GM21381 (cell line): ENCODE results near the gene HSPB7.
"Not testable (repeated sequence)": the region's sequence is repeated elsewhere in the genome, so short reads cannot be mapped to it uniquely, and the experiment has no call there.

ENCODE experiments used
- ATAC-seq: cut with Tn5 transposase; IDR thresholded peaks from one replicate; pipeline ENCODE4 v1.9.1; 2021; ENCODE audit warnings: mild to moderate bottlenecking, moderate library complexity; ENCODE audit not compliant: unreplicated experiment

The HSPB7 gene

DNA sequence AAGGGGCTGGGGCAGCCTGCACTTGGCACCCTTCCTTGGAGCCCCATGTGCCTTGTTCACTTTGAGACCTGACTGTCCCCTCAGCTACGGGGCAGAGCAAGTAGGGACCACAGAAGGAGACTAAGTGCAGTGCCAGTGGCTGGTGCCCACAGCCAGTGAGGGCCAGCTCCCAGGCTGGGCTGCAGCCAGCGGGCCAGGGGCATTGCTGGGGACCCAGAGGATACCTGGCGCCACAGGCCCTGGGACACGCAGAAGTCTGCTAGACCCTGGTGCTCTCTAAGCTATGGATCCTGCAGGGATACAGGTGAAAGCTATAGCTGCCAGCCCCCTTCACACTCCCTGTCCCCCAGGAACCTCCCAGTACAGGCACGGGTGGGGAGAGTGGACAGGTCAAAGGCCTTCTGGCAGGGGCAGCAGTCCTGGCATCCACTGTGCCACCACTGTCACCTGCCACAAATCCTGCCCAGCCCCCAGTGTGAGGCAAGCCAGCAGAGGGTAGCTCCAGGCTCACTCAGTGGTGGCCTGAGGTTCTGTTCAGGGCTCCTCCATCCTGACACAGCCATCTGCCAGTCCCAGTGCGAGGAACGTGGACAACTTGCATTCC is 5.3 kb upstream of the HSPB7 start:
- ATAC-seq = no peak

DNA sequence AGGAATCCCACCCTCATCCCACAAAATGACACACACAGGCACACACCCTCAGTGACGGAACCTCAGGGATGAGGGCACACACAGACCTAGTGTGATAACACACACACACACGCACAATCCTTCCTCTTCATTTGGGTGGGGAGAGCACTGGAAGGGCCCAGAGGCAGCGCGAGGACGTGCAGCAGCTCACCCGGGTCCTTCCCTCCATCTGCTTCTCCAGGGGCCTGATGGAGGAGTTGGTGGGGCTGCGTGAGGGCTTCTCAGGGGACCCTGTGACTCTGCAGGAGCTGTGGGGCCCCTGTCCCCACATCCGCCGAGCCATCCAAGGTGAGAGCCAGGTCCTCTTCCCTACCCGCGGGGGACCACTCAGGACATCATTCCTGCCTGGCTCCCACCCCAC is 4.5 kb upstream of the HSPB7 start:
- ATAC-seq = no peak

DNA sequence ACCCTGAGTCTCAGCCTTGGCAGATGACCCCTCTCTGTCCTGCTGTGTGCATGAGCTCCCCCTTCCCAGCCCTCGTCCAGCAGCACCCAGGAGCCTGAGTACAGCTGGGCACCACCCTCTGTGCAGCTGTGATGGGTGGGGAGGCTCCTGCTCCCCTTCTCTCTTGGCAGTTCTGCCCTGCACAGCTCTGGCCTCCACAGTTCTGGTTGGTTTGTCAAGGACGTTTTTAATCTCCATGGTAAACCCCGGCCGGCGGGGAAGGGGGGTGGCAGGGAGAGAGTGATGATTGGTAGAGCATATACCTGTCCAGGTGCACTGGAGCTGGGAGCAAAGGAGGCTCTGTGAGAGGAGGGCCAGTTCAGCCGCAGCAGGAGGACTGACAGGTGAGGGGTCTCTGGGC is 3.8 kb upstream of the HSPB7 start, which contains the start of gene CLCNKA:
Gene CLCNKA (plus strand): TSS at position 356 of the 400 bp plus-strand sequence. CDS start 584 bp downstream, outside the sequence.
- ATAC-seq = no peak

DNA sequence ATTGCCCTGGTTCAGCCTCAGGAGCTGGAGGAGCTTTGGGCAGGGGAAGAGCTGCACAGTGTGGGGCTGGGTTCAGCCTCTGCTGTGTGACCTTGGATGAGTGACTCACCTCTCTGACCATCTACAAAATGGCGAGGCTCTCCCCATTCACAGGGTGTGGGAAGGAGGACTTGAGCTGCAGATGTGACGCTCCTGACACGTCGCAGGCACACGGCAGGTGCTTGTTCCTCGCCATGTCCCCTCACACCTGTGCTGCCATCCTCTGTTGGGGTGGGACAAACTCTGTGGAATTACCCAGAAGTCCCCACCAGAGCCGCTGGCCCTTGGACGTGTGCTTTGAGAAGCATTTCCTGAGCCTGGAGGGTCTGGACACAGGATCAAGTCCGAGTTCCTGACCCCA is 3.0 kb upstream of the HSPB7 start:
- not testable (repeated sequence) for ATAC-seq

DNA sequence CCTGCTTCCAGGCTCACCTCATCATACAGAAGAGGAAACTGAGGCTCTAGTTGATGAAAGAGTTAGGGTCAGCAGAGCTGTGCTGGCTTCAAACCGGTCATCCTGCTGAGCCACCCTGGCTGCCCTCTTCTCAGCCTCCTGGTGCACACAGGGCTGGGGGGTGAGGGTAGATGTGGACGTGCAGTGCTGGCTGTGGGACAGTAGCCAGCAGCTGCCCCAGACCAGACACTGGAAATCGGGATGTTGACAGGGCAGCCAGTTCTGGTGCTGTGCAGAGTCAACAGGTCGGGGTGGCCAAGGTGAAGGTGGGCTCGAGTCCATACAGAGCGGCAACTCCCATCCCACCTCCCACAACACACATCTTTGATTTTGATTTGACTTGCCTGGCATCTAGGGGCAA is 2.5 kb upstream of the HSPB7 start:
- ATAC-seq = no peak

DNA sequence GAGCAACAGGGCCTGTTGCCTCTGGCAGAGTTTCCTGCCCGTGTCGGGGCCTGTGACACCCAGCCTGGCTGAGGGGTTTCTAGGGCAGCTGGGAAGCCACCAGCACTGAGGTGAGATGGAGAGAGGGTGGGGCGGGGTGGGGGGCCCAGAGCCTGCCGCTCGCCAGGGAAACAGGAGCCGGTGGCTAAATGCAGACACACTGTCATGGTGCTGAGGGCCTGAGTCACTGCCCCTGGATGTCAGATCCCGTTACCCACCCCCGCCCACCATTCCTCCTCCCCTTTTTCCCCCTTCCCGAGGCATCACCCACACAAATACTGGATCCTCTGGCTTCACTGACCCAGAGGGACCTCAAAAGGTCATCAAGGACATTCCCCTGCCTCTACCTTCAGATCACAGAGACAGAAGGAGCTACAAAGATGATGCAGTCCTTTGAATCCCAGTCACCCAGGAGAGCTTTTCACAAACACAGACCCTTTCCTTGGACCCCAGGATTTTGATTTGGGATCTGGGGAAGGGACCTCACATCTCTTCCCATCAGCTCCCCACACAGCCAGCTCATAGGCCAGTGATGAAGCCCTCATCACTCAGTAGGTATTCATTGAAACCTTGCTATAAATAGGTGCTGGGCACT is 1.9 kb upstream of the HSPB7 start:
- no peak for ATAC-seq

DNA sequence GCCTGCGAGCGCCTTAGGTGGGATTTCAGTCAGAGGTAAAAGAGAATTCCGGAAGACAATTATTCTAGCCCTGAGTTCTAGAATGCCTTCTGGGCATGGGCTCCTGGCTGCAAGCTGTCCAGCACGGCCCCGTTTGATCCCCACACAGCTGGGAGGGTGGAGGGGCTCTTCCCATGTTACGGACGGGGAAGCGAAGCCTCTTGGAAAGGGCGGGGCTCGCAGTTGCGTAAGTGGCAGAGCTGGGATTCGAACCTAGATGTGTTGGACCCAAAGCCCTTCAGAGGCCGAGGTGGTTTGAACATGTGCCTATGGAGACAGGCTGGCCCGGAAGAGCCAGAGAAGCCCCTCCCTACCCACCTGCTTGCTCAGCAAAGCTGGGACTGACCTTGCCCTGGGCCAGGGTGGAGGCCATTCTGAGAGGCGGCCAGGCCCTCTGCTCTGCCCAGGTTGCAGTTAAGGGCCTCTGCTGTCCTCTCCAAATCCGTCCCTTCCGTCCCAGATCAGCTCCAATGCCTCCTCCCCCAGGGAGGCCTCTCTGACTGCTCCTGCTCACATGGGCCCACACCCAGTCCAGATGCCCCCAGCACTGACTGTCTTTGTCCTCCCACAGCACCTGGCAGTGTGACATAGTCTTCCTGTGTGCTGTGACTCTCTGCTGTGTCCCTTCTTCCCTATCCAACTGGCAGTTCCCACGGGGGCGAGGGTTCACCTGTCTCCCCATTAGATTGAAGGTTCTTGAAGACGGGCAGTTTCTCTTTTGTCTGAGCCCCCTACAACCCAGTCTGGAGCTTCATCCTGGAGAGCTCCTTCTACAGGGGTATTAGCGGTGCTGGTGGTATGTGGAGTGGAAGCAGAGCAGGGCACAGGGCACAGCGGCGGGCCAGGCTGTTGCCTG is 1.2 kb upstream of the HSPB7 start:
- no peak for ATAC-seq

DNA sequence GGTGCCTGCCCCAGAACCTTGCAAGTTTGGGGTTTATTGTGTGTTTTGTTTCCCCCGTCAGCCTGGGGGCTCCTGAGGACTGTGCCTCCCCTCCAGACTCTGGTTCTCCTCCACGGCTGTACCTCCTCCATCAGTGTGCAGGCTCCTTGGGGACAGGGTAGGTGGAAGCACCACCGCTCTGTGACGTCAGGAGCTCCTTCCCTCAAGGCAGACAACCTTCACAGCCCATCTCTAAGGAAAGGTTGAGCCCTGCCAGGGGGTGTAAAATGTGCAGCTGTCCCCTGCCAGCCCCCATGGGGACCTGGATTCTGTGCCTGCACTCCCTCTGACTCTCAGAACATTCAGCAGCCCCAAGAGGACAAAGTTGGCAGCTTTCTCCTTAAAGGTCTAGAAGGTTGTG is 465 bp upstream of the HSPB7 start:
- ATAC-seq = no peak

DNA sequence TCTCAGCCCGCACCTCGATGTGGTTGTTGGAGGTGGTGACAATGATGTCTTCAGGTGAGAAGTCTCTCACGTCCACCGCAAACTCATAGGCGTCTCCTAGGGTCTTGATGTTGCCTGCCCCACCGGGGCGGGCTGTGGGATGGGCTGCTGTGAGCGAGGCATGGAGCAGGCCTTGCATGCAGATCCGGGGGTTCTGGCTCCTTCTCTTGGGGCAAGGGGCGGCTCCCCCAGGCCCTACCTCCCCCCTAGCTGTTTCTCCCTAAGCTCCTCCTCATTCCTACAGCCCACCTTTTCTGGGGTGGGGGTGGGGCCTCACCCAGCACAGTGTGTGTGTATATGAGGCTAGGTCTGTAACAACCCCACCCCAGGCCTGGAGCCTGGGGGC is 775 bp downstream of the HSPB7 start:
- no peak for ATAC-seq

DNA sequence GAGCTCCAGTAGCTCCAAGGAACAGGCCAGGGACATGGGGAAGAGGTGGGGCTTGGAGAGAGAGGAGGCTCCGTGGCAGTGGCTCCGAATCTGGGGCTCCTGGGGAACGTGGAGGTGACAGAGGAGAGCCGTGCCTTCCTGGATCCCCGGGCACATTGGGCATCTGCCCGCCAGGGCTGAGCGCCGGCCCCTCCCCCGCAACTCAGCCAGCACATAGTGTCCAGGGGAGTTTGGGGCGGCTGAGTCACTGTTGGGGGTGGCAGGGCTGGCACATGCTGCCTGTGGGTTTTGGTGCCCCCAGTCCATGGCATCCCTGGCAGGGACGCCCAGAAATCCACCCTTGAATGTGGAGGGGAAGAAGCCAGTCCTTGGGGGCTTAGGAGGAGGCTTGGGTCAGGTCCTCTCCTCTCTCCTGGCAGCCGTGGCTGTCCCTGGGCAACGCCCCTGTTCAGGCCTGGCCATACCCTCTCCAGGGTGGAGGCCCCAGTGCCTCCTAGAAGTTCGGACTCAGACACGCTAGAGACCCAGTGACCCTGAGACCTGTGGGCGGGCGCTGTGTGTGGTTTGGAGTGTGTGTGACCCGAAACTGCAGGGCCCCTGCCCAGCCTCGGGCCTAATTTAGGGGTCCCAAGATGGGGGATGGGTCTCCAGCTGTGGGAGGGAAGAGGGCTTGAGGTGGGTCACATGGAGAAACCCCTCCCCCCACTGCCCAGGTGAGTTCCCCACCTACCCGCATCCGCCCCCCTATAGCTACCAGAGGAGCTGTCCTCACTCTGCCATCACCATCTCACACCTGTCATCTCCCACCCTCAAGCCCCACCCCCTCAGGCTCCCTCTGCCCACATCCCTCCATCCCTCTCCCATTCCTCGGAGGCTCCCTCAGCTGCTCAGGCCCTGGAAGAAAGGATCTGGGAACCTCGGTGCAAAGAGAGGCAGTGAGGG is 1.6 kb downstream of the HSPB7 start:
- no peak for ATAC-seq

DNA sequence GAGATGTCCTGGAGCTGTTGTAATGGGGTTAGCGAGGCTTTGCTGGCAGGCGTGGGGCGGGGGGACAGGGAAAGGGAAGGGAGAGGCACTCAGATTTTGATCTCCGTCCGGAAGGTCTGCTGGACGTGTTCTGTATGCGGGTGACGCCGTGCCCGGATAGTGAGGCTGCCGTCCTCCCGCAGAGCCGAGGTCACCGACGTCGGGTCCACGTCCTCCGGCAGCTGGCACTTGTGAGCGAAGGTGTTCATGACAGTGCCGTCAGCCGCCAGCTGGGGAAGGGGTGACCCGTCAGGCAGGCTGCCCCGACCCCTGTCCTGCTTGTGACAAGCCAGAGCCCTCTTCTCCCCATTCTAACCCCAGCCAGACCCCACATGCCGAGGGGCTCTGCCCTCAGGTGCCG is 2.4 kb downstream of the HSPB7 start:
- no peak for ATAC-seq

DNA sequence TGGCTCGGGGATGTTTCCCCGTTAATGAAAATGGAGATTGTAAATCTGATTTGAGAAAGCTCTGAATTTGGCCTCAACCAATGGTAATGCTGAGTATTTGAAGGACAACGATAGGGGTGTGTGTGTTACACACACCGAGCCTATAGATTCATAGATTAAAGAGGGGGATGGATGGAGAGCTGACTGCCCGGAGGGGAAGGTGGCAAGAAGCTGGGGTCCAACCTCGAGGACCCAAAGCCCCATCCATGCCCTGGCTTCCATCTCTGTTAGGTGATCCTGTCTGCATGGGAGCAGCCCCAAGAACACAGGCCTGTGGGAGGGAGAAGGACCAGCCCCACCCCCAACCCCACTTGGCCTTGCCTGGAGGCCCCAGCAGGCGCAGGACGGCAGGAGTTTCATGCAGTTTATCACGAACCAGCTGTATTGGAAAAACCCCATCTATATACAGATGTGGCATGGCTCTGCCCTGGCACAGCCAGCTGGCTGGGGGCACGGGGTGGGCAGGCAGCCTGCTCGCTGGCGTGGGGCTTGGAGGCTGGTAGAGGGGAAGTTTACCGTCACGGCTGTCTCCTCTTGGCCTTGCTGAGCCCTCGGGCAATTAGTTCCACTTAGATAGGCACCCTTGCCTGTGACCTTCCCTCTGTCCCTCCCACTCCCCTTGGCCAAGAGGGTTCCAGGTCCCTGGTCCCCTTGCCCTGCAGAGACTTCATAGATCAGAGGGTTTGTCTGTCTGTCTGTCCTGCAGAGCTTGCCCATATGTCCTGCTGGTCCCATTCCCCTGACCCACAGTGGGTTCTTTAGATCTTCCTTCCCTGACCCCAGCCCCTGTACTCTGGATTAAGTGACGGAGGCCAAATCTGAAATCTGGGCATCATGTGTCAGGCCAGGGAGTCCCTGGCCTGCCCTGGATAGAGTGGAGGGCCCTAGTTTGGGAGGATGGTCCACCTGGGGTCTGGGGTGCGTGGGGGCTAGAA is 3.0 kb downstream of the HSPB7 start:
- no peak for ATAC-seq

DNA sequence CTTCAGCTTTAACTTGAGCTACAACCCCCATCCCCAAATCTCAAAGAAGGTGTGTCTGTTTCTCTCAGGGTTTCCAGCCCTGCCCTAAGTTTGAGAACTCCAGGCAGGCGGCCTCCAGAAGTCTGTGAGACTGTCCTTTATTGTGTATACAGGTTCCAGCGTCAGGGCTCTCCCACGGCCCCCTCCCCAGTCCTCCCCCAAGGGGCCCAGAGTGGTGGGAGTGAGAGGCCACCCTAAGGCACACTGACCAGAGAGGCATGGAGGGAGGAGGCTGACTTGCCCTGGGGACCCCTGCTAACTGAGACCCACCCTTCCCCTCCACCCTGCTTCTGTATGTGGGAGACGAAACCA is 4.0 kb downstream of the HSPB7 start:
- ATAC-seq = no peak

DNA sequence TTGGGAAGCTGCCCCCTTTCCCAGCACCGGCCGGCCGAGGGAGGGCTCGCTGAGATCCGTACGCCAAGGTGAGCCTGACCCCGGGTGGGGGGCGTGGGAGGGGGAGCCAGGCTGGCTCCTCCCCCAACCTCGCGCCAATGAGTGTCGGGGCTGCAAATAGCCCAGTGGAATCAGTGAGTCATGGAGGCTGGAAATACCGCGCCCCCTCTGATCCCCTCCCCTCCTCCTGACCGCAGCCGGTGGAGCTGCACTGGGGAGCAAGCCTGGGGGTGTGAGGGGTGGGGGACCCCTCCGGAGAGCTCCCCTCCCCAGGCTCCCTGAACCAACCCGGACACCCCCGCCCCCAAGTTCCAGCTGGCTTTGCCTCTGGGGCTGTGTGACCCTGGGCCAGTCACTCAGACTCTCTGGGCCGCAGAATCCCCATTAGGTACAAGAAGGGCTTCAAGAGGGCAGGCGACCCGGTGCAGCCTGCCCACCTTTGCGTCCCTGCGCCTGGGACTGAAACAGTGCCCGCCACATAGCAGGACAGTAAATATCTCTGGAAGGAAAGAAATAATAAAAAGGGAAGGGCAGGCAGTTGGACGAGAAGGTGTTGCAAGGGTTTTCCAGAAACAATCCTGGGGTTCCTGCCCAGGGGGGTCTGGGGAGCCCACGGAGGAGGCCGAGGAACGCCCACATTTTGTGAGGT is 4.5 kb downstream of the HSPB7 start:
- no peak for ATAC-seq

DNA sequence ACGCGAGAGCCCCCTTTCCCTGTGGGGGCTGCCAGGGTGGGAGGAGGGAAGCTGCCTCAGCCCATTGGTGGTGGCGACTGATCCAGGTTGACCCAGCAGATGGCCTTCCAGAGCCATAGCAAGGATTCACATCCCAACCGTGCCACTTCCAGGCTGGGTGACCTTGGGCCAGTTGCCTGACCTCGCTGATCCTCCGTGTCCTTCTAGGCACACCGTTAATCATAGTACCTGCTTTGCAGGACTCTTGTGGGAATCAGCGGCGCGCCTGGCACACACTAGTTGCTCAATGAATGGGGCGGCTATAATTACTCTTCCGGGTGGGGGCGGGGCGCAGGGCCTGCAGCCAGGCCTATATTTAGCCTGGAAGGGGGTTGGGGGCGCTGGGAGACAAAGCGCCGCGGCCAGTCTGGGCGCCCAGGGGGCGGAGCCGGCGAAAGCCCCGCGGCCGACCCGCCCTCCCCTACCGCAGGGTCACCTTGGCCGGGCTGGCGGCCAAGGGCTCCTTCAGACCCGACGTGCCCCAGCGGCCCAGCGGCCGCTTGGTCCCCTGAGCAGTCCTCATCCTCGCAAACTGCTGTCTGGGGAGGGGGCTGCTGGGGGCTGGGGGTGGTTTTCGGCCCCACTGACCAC is 5.1 kb downstream of the HSPB7 start:
- no peak for ATAC-seq

DNA sequence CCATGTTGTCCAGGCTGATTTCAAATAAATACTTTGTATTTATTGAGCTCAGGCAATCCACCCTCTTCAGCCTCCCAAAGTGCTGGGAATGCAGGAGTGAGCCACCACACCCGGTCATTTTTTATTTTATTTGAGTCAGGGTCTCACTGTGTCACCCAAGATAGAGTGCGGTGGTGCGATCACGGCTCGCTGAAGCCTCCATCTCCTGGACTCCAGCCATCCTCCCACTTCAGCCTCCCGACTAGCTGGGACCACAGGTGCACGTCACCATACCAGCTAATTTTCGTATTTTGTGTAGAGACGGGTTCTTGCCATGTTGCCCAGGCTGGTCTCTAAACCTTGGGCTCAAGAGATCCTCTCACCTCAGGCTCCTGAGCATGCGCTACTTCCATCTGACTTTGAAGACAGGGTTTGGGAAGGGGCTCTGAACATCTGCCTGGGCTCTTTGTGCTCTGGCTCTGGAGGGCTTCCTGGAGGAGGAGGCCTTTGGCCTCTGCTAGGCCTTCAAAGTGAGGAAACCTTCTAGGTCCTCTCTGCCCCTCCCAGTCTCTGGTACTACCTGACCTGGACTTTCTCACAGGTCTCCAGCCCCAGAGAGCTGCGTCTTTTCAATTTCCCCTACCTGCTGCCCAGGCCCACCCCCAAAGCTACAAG is 5.8 kb downstream of the HSPB7 start:
- no peak for ATAC-seq

DNA sequence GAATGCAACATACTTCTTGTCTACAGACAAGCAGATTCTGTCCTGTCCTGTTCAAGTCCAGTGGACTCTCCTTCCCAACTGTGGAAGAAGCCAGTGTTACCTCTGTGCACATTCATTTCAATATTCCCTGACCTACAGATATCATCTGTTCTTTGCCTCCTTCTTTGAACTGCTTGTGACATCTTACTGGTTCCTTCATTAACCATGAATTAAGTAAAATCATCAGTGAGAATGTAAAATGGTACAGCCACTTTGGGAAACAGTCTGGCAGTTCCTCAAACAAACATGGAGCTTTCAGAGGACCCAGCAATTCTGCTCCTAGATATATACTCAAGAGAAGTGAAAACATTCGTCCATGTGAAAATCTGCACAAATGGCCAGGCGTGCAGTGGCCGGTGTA is 7.0 kb downstream of the HSPB7 start:
- ATAC-seq = no peak

DNA sequence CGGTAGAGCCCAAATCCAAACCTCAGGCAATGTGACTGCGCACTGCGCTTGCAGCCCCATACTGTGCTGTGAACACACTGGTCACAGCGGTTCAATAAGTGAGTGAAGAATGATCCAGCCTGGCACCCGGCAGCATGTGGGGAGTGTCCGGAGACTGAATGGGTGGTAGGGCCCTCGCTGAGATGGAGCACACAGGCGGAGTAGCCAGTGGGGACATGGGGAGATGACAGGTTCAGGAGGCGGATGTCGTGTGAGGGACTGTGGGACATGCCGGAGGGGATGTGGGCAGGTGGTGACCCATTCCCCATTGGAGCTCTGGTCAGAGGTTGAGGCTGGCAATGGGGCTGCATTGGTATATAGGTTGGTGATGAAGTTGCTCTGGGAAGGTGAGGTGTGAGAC is 8.2 kb downstream of the HSPB7 start:
- ATAC-seq = no peak
